GM12874 (cell line): Measurements from ENCODE around the gene NR5A1.

ENCODE experiments used
- TF ChIP-seq, protein P1 (sequence below): IDR thresholded peaks from 2 replicates; pipeline ENCODE4 v1.5.1; 2011; ENCODE audit warnings: low read depth, mild to moderate bottlenecking, control low read depth, low read length, moderate library complexity; ENCODE audit not compliant: insufficient read depth

The NR5A1 gene

GRCh38 chr9:124544535-124544934, 37.3 kb upstream of the NR5A1 start:
- TF ChIP-seq, protein P1, sequence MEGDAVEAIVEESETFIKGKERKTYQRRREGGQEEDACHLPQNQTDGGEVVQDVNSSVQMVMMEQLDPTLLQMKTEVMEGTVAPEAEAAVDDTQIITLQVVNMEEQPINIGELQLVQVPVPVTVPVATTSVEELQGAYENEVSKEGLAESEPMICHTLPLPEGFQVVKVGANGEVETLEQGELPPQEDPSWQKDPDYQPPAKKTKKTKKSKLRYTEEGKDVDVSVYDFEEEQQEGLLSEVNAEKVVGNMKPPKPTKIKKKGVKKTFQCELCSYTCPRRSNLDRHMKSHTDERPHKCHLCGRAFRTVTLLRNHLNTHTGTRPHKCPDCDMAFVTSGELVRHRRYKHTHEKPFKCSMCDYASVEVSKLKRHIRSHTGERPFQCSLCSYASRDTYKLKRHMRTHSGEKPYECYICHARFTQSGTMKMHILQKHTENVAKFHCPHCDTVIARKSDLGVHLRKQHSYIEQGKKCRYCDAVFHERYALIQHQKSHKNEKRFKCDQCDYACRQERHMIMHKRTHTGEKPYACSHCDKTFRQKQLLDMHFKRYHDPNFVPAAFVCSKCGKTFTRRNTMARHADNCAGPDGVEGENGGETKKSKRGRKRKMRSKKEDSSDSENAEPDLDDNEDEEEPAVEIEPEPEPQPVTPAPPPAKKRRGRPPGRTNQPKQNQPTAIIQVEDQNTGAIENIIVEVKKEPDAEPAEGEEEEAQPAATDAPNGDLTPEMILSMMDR, result no peak

DNA sequence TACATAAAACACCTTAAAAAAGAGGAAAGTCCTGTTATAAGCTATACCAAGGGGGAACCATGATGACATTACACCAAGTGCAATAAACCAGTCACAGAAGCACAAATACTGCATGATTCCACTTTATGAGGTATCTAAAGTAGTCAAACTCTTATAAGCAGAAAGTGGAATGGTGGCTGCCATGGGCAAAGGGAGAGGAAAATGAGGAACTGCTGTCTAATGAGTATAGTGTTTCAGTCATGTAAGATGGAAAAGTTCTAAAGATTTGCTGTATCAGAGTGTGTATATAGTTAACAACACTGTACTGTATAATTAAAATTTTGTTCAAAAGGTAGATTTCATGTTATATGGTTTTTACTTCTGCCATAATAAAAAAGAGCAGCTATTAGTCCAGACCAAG, 34.6 kb upstream of the NR5A1 start:
- TF ChIP-seq, protein P1, result no peak

- TF ChIP-seq, protein P1, result no peak
Observed at GRCh38 chr9:124537926-124538325, 30.7 kb upstream of the NR5A1 start.

DNA sequence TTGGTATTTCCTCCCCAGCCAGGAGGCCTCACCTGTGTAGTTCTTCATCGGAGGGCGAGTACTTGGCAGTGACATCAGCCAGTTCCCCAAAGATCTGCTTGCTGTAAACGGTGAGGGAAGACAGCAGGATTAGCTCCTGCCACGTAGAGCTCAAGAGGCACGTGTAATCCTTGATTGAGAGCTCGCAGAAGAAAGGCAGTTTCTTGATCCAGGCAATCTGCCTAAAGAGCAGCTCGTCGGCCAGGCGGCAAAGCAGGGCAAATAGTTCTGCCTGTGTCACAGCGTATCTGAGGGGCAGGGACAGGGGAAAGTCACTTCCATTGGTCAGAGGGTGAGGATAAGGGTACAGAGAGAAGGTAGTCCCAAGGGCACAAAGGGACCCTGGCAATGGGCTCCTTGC, 28.6 kb upstream of the NR5A1 start:
- TF ChIP-seq, protein P1, result no peak

DNA sequence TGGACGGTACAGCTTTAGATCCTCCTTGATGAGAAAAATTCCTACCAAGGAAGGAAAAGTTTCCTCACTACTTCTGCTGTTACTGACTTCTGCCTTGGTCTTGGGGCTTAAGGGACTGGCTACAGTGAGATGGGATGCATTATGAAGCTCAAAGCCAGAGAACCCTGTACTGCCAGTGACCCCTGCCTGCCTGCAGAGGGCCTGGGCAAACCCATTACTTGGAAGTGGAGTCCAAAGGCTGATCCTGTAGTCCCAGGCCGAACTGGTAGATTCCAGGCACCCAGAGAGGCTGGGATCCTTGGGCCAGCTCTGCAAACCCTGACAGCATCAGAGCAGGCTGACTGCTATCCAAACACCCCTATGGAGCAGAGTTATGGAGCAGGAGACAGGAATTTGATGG, 25.7 kb upstream of the NR5A1 start:
- TF ChIP-seq, protein P1, result no peak

DNA sequence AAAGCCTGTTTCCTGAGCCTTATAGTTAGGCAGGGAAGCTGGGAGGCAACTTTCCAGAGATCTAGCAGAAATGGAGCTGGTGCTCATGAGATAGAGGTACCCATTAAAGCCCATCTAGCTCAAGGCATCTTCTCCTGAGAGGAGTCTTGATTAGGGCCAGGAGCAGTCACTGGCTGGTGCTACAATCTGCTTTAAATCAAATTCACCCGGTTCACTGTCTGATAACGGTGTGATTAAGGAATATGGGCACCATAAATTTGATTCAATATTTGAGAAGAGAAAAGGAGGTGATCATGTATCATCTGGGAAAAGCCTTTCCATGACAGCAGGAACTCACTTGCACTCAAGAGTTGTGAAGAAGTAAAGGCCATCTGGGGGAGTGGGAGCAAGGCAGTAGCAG, 23.9 kb upstream of the NR5A1 start:
- TF ChIP-seq, protein P1, result no peak

- TF ChIP-seq, protein P1, result no peak
Observed at GRCh38 chr9:124530246-124530645, 23.0 kb upstream of the NR5A1 start.

GRCh38 chr9:124527781-124528180, 20.6 kb upstream of the NR5A1 start:
- TF ChIP-seq, protein P1, result no peak
